GM12872 (cell line): Measurements from ENCODE around the gene ZBTB4.
"Not testable (repeated sequence)": the region's sequence is repeated elsewhere in the genome, so short reads cannot be mapped to it uniquely, and the experiment has no call there.

ENCODE experiments used
- TF ChIP-seq, protein P1 (sequence below): IDR thresholded peaks from 3 replicates; pipeline ENCODE4 v1.5.1; 2011; ENCODE audit warnings: low read depth, mild to moderate bottlenecking, low read length, moderate library complexity; ENCODE audit not compliant: insufficient read depth

Gene ZBTB4

GRCh38 chr17:7491583-7491982, 12.2 kb upstream of the ZBTB4 start:
- TF ChIP-seq, protein P1, sequence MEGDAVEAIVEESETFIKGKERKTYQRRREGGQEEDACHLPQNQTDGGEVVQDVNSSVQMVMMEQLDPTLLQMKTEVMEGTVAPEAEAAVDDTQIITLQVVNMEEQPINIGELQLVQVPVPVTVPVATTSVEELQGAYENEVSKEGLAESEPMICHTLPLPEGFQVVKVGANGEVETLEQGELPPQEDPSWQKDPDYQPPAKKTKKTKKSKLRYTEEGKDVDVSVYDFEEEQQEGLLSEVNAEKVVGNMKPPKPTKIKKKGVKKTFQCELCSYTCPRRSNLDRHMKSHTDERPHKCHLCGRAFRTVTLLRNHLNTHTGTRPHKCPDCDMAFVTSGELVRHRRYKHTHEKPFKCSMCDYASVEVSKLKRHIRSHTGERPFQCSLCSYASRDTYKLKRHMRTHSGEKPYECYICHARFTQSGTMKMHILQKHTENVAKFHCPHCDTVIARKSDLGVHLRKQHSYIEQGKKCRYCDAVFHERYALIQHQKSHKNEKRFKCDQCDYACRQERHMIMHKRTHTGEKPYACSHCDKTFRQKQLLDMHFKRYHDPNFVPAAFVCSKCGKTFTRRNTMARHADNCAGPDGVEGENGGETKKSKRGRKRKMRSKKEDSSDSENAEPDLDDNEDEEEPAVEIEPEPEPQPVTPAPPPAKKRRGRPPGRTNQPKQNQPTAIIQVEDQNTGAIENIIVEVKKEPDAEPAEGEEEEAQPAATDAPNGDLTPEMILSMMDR, result no peak

DNA sequence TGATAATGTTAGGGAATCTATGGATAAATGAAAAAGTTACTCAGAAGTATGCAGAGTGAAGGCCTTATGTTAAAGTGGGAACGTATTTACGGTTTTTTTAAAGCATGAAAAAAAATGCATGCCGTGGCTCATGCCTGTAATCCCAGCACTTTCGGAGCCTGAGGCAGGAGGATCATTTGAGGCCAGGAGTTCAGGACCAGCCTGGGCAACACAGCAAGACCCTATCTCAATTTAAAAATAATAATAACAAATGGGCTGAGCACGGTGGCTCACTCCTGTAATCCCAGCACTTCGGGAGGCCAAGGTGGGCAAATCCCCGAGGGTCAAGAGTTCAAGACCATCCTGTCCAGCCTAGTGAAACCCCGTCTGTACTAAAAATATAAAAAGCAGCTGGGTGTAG, 10.7 kb upstream of the ZBTB4 start:
- TF ChIP-seq, protein P1, result no peak

DNA sequence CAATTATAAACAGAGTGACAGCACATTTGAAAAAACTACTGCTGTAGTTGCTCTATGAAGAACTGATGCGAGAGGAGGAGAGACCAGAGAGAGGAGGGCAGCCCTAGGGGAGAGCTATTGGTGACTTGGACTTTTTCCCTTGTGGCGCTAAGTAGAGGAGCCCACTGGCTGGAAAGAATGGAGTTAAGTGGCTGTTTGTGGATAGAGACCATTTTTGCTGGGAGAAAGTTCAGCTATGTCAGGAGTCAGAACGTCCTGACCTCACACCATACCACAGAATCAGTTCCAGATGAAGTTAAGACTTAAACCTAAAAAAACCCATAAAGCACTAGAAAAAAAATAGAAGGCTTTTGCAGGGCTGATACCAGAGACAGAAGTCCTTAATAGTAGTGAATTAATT, 6.8 kb upstream of the ZBTB4 start:
- TF ChIP-seq, protein P1, result no peak

DNA sequence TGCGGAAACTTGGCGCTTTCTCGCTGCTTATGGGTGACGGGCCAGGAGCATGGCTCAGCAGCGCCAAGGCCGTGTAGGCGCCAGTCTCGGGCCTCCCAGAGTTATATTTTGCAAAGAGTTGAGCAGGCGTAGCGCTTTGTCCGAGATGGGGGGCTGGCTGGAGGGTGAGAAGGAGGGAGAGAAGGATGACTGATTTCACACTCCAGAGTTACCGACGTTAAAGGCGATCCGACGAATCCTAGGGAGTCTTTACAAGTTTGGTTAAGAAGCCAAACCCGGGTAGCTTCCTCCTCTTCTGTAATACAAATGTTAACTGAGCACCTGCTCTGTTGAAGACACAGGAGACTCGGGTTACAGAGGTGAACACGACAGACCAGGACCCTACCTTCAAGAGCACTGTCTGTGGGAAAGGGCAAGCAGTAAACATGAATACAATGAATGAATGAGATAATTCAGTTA, 5.5 kb upstream of the ZBTB4 start:
- TF ChIP-seq, protein P1, result 0 out of 3 replicates have a peak, but pooled peaks have one; percentile 4

DNA sequence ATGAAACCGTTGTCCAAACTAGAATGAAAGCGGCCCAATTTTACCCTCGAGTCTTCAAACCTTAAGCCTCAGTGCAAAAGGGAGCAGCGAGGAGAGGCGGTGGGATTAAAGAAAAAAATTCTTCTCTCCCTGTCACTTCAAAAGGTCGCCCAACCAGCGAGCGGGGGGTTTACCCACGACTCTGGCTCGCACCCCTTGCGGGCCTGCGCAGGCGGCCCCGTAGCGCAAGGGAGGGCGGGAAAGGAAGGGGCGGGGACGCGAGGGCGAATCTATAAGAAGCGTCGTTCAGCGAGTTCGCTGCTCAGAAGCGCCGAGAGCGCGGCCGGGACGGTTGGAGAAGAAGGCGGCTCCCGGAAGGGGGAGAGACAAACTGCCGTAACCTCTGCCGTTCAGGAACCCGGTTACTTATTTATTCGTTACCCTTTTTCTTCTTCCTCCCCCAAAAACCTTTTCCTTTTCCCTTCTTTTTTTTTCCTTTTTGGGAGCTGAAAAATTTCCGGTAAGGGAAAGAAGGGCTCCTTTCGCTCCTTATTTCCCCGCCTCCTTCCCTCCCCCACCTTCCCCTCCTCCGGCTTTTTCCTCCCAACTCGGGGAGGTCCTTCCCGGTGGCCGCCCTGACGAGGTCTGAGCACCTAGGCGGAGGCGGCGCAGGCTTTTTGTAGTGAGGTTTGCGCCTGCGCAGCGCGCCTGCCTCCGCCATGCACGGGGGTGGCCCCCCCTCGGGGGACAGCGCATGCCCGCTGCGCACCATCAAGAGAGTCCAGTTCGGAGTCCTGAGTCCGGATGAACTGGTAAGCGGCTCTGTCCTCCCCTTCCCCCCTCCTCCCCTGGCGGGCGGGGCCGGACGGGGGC, 4.9 kb upstream of the ZBTB4 start, which contains the start of gene POLR2A:
POLR2A (plus strand) TSS at position 300 of the 852 bp plus-strand sequence.
- TF ChIP-seq, protein P1, result no peak

DNA sequence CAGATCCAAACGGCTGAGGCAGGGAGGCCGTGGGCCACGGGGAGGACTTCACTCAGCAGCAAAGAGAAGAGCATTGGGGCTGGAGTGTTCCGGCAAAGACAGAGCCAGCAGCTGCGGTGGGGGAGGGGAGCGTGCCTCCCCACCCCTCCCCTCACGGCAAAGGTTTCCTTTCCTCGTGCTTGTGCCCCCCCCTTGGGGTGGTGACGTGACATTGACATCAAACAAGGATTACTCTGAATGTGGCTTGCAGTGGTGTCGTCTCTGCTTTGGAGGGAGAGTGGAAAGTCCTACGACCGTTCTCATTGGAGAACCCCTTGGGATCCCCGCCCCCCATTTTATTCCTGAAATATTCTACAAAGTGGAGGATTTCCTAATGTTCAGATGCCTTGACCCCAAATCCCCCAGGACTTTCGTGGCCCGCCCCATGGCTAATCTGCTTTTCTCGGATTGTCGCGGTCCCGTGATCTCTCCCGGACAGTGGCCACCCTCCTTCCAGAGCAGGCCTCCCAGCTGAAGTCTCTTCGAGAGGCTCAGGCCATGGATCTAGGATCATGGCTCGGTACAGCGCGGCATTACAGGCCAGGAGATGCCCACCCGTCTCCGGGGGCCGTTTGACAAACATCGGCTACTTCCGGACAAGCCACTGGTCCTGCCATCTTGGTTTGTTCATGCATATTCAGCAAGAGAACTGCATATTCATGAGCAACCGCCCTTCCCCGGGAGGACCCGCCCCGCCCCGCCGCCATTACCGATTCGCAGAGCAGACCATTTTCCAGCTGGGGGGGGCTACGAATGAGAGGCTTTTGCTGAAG, 4.0 kb upstream of the ZBTB4 start:
- TF ChIP-seq, protein P1, result no peak

- TF ChIP-seq, protein P1, result not testable (repeated sequence)
Measured at GRCh38 chr17:7481275-7481674, 1.8 kb upstream of the ZBTB4 start, which contains the start of gene SLC35G6. TSS of gene SLC35G6 (plus strand) at chr17:7481446. CDS start at chr17:7481517, 71 bp downstream.
